ENCODE results near the gene PLCL2.
"Not testable (repeated sequence)": the region's sequence is repeated elsewhere in the genome, so short reads cannot be mapped to it uniquely, and the experiment has no call there.

PLCL2 gene

DNA sequence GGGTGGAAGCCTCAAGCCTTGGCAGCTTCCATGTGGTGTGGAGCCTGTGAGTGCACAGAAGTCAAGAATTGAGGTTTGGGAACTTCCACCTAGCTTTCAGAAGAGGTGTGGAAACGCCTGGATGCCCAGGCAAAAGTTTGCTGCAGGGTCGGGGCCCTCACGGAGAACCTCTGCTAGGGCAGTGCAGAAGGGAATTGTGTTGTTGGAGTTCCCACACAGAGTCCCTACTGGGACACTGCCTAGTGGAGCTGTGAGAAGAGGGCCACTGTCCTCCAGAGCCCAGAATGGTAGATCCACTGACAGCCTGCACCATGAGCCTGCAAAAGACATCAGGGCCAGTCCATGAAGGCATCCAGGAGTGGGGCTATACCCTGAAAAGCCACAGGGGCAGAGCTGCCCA, 243.9 kb downstream of the PLCL2 start:
- FAIRE-seq, result not testable (repeated sequence)

GRCh38 chr3:17129556-17129955, 244.8 kb downstream of the PLCL2 start:
- FAIRE-seq, result no peak

GRCh38 chr3:17130956-17131355, 246.2 kb downstream of the PLCL2 start:
- no peak for FAIRE-seq

DNA sequence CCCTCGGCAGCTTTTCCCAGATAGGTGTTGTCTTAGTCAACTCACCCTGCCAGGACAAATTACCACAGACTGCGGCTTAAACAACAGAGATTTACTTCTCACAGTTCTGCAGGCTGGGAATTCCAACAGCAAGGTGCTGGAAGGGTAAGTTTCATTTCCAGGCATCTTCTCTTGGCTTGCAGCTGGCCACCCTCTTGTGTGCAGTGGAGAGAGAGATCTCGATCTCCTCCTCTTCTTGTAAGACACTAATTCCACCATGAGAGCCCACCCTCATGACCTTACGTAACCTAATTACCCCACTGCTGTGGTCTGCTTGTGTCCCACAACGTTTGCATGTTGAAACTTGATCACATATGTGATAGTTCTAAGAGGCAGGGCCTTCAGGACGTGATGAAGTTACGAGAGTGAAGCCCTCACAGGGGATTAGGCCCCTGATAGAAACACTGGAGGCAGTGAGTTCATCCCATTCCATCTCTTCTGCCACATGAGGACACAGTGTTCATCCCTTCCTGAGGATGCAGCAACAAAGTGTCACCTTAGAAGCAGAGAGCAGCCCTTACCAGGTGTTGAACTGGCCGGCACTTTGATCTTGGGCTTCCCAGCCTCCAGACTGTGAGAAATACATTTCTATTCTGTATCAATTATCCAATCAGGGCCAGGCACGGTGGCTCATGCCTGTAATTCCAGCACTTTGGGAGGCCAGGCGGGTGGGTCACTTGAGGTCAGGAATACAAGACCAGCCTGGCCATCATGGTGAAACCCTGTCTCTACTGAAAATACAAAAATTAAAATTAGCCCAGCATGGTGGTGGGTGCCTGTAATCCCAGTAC, 247.7 kb downstream of the PLCL2 start:
- no peak for FAIRE-seq

GRCh38 chr3:17133632-17134545, 249.1 kb downstream of the PLCL2 start:
- FAIRE-seq, result no peak

DNA sequence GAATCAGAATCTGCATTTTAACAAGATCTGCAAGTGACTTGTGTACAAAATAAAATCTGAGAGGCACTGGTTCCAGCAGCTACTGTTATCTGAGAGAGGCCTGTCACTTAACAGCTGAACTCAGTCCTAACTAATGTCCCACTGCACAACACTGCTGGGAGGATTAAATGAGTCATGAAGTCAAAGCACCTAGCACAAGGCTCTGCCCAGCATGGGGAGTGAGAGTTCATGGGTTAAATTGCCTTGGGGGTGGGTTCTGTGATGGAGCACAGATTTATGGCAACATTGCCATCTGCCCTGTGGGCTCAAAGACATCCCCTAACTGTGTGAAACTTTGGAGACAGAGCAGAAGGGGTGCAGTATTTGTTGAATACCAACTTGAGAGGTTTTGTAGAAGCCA, 250.9 kb downstream of the PLCL2 start:
- no peak for FAIRE-seq

GRCh38 chr3:17136136-17136721, 251.5 kb downstream of the PLCL2 start:
- no peak for FAIRE-seq

- no peak for FAIRE-seq
Observed at GRCh38 chr3:17137321-17137826, 252.6 kb downstream of the PLCL2 start.

GRCh38 chr3:17138246-17139039, 253.7 kb downstream of the PLCL2 start:
- no peak for FAIRE-seq

Data from endometrium (tissue), 2 donors.